HFFc6 (cell line): ENCODE data around the gene DLL4. TPM values are rescaled to one million over a fixed set of nuclear protein-coding genes. Genes with fewer than 3 reads are reported as not detected.

ENCODE experiments used
- DNase-seq: peaks from one replicate; pipeline ENCODE4 v3.0.0-alpha.2; 2018
- H3K27ac Mint-ChIP-seq: 2 replicates; pipeline ENCODE4 v1.8.0; 2020; ENCODE audit warnings: mild to moderate bottlenecking, mixed read lengths
- H3K27me3 Mint-ChIP-seq: 2 replicates; pipeline ENCODE4 v1.8.0; 2021; ENCODE audit warnings: mild to moderate bottlenecking, moderate library complexity, mixed read lengths; ENCODE audit not compliant: insufficient read depth
- H3K36me3 Mint-ChIP-seq: 2 replicates; pipeline ENCODE4 v1.8.0; 2021; ENCODE audit warnings: low read depth, mixed read lengths
- H3K4me1 Mint-ChIP-seq: 2 replicates; pipeline ENCODE4 v1.8.0; 2020; ENCODE audit warnings: low read depth, mixed read lengths
- H3K4me3 Mint-ChIP-seq: 2 replicates; pipeline ENCODE4 v1.8.0; 2020; ENCODE audit warnings: mild to moderate bottlenecking, moderate library complexity, mixed read lengths
- H3K9me3 Mint-ChIP-seq: 2 replicates; pipeline ENCODE4 v1.8.0; 2020; ENCODE audit warnings: mild to moderate bottlenecking, mixed read lengths
- total RNA-seq, 6 experiments: library from RNA; stranded (reverse); fragmentation: NEBNext Ultra II Directional; extraction: Animal tissue kit (Norgen Biotek cat#: 25700); gene quantifications; 2 replicates in 1 of 6; 3 replicates in 5 of 6; pipeline ENCODE4 v1.2.3, GENCODE V29; 2021
- TF ChIP-seq, protein P1 (sequence below): fragments of 200-600 bp; sonication (generic); IDR thresholded peaks from 2 replicates; pipeline ENCODE4 v1.5.0; 2021; ENCODE audit warnings: antibody characterized with exemption, mild to moderate bottlenecking

The DLL4 gene
- total RNA-seq, 6 experiments from 2014 or later, result 0.05 to 0.11 TPM; not detected in 4

DNA sequence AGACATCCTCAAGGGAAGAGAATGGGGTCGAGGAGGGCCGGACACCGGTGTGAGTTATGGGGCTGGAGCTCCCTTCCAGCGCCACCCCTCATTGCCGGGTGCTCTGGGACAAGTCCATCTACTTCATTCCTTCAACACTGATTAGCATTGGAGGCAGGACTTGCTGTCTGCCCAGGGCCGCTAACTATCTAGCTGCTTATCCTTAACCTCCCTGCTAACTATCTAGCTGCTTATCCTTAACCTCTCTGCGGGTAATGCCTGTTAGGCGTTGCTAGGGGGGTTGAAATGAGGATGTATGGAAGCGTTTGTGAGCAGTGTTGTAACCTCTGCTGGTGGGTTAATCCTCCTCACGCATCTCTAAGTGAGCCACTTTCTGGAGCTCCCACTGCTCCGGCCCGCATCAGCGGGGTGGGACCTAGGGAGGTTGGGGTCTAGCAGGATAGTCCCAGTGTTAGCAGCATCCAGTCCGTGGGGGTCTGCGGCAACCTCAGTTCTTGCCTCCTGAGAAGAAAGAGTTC is 13.3 kb downstream of the DLL4 start:
- Mint-ChIP-seq H3K4me3 (peak overlapping the region; percentile 75), H3K36me3 (no peaks in the 10 kb centered on the region), H3K27ac (peak overlapping the region; percentile 70), H3K4me1 (peaks cover 26% of the 10 kb centered on the region), H3K9me3 (no peaks in the 10 kb centered on the region), H3K27me3 (peaks cover 1% of the 10 kb centered on the region; the same call in 1 of the 2 replicates)
- TF ChIP-seq, protein P1, sequence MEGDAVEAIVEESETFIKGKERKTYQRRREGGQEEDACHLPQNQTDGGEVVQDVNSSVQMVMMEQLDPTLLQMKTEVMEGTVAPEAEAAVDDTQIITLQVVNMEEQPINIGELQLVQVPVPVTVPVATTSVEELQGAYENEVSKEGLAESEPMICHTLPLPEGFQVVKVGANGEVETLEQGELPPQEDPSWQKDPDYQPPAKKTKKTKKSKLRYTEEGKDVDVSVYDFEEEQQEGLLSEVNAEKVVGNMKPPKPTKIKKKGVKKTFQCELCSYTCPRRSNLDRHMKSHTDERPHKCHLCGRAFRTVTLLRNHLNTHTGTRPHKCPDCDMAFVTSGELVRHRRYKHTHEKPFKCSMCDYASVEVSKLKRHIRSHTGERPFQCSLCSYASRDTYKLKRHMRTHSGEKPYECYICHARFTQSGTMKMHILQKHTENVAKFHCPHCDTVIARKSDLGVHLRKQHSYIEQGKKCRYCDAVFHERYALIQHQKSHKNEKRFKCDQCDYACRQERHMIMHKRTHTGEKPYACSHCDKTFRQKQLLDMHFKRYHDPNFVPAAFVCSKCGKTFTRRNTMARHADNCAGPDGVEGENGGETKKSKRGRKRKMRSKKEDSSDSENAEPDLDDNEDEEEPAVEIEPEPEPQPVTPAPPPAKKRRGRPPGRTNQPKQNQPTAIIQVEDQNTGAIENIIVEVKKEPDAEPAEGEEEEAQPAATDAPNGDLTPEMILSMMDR, result no peak
- DNase-seq, result no peak

- Mint-ChIP-seq H3K9me3 (no peaks in the 10 kb centered on the region), H3K27me3 (peaks cover 1% of the 10 kb centered on the region; the same call in 1 of the 2 replicates), H3K27ac (0 out of 2 replicates have a peak overlapping the region, but pooled peaks have one; percentile 29), H3K36me3 (no peaks in the 10 kb centered on the region), H3K4me3 (peak overlapping the region; percentile 75; the same call in 1 of the 2 replicates), H3K4me1 (peaks cover 25% of the 10 kb centered on the region)
- TF ChIP-seq, protein P1, result no peak
- no peak for DNase-seq
Measured at GRCh38 chr15:40942878-40943277, 13.7 kb downstream of the DLL4 start.

- no peak for DNase-seq
- Mint-ChIP-seq H3K4me1 (peaks cover 25% of the 10 kb centered on the region), H3K27me3 (peaks cover 1% of the 10 kb centered on the region; the same call in 1 of the 2 replicates), H3K4me3 (no peak overlapping the region), H3K36me3 (no peaks in the 10 kb centered on the region), H3K27ac (no peak overlapping the region), H3K9me3 (no peaks in the 10 kb centered on the region)
- TF ChIP-seq, protein P1, result no peak
Measured at GRCh38 chr15:40943764-40944365, 14.7 kb downstream of the DLL4 start.

DNA sequence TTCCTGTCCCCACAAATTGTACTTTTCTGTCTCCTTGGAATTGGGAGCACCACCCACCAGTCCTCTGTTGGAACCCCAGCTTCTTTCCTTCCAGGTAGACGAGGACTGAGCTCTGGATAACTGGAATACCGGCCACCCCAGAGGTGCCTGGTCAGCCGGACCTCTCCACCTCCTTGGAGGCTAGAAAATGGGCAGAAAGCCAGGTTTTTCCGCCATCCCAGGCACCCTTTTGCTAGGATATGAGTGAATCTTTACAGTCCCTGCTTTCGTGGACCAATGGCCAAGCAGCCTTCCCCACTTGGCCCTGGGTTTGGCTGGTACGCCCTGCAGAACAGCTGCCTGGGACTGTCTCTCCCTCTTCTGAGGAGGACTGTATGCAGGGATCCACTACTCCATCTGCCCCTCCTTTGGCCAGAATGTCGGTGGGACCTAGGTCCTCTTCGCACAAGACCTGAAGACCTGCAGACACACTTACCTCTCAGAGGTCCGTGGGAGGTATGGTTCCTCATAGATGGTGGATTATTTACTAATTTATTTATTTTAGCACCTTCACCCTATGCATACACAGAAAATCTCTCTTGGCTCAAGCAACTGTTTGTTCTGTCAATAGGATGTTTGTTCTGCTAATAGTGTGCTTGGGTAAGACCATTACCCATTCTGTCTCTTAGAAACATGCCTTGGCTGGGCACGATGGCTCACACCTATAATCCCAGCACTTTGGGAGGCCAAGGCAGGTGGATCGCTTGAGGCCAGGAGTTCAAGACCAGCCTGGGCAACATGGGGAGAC is 15.6 kb downstream of the DLL4 start:
- Mint-ChIP-seq H3K4me1 (peaks cover 25% of the 10 kb centered on the region), H3K27me3 (peaks cover 1% of the 10 kb centered on the region; the same call in 1 of the 2 replicates), H3K27ac (no peak overlapping the region), H3K4me3 (no peak overlapping the region), H3K9me3 (no peaks in the 10 kb centered on the region), H3K36me3 (no peaks in the 10 kb centered on the region)
- DNase-seq, result no peak
- TF ChIP-seq, protein P1, result no peak

DNA sequence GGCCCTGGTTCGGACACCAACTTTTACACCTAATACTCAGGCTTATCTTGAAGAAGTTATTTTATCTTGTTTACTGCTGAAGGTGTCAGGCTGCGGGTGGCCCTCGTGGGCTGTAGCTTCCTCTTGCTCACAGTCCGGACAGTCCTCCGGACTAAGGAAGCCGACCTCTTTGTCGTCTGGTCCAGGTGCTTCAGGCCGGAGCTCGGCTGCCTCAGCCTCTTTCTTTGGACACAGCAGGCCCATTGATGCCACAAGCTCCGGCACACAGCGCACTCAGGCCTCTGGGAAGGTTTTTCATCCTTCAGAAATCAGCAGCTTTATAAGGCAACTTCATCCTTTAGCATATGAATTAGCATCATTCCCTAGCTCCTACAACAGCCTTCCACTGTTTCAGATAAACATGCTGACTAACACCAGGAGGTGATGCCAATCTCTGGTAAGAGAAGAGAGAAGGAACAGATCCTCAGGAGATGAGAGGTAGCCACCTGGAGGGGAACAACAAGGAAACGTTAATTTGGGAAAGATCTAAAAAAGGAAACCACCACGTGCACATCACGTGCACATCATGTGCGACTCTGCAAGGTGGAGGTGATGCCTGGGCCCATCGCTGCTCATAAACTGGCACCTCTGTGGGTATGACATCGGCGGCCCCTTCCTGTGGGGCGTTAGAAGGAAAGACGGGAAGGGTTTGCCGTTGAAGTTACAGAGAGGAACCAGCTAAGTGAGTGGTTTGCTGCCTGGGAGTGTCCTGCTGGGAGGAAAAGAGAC is 19.8 kb downstream of the DLL4 start:
- peaks cover 17% of the 10 kb centered on the region for H3K4me1 Mint-ChIP-seq
- H3K27me3 Mint-ChIP-seq, result peaks cover 1% of the 10 kb centered on the region
- H3K27ac Mint-ChIP-seq, result no peak overlapping the region
- H3K4me3 Mint-ChIP-seq, result no peak overlapping the region
- H3K9me3 Mint-ChIP-seq, result no peaks in the 10 kb centered on the region
- TF ChIP-seq, protein P1, result no peak
- no peaks in the 10 kb centered on the region for H3K36me3 Mint-ChIP-seq
- DNase-seq, result no peak
